ENCODE results near the gene ZNF664.

DNA sequence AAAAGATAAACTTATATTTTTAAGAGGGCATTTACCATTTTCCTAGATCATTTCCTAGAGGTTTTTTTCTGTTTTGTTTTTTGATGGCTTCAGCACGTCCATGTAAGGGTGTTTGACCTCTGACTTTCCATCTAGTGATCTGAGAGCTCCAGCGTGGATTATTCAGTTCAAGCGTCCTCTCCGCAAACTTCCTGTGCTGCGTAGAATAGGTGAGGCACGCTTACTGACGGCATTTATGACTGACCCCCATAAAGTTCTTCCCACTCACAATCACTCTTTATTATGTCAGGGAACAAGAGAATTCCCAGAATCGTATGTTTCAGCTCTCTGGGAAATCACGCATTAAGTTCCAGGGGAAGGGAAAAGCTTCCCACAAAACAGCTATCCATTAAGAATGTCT, 16.8 kb upstream of the ZNF664 start:
- TF ChIP-seq RFX5 (IDR thresholded peaks at IDR 0.05; ENCODE audit: low read depth, low read length): no peak
- TF ChIP-seq CTCF (conservative IDR thresholded peaks at IDR 0.05; ENCODE audit: low read depth, low read length): no peak
- no peak for TF ChIP-seq FOS (IDR thresholded peaks at IDR 0.05; ENCODE audit: low read depth, low read length)

Data from IMR-90 (cell line).